H1 (cell line): ENCODE data around the gene LKAAEAR1. TPM values are rescaled to one million over a fixed set of nuclear protein-coding genes. Genes with fewer than 3 reads are reported as not detected.

Experiments used
- CTCF ChIA-PET: fragments of 300-600 bp; sonication (Branson Sonifier 250); formaldehyde crosslinking; loops from one replicate; lab custom pipeline; 2021; ENCODE audit not compliant: partially characterized antibody; lab: Charles Lee
- POLR2A ChIA-PET: fragments of 300-600 bp; sonication (Branson Sonifier 250); formaldehyde crosslinking; loops from one replicate; lab custom pipeline; 2021; ENCODE audit warnings: inconsistent platforms; ENCODE audit not compliant: partially characterized antibody; lab: Charles Lee
- DNase-seq, 2 experiments: peaks; one replicate each; pipeline versions ENCODE4 v3.0.0 to v3.0.0-alpha.2; 2010 to 2022; ENCODE audit warnings: low spot score in 2 of 2, low read depth in 1 of 2, mixed read lengths in 1 of 2
- FAIRE-seq: peaks from 2 replicates; lab custom pipeline; 2011; peaks lifted over from hg19 to GRCh38; lab: Jason Lieb, UNC
- H2AFZ ChIP-seq: 2 replicates; pipeline ENCODE4 v1.8.1; 2012; ENCODE audit warnings: low read length, inconsistent platforms
- H2AK5ac ChIP-seq: 2 replicates; pipeline ENCODE4 v1.6.1; 2013; ENCODE audit warnings: low read depth, low read length
- H2BK120ac ChIP-seq: replicated peaks from 2 replicates; pipeline ENCODE3; 2013; ENCODE audit warnings: low read depth, low read length, inconsistent platforms
- H2BK12ac ChIP-seq: 2 replicates; pipeline ENCODE4 v1.6.1; 2013; ENCODE audit warnings: low read depth, low read length
- H2BK15ac ChIP-seq: 2 replicates; pipeline ENCODE4 v1.6.1; 2013; ENCODE audit warnings: low read length
- H2BK20ac ChIP-seq: 2 replicates; pipeline ENCODE4 v1.6.1; 2013; ENCODE audit warnings: low read length
- H2BK5ac ChIP-seq: 2 replicates; pipeline ENCODE4 v1.6.1; 2013; ENCODE audit warnings: low read depth, low read length
- H3K14ac ChIP-seq: 2 replicates; pipeline ENCODE4 v1.6.1; 2013; ENCODE audit warnings: inconsistent platforms; ENCODE audit not compliant: insufficient read length
- H3K18ac ChIP-seq: 2 replicates; pipeline ENCODE4 v1.6.1; 2013; ENCODE audit warnings: low read length; ENCODE audit errors: extremely low read depth
- H3K23ac ChIP-seq: 2 replicates; pipeline ENCODE4 v1.6.1; 2013; ENCODE audit warnings: inconsistent platforms; ENCODE audit not compliant: insufficient read length
- H3K23me2 ChIP-seq: 2 replicates; pipeline ENCODE4 v1.6.1; 2013; ENCODE audit warnings: low read depth, low read length
- H3K27ac ChIP-seq: 2 replicates; pipeline ENCODE4 v1.6.1; 2011; ENCODE audit warnings: low read depth, low read length, inconsistent platforms
- H3K27me3 ChIP-seq, 4 experiments: replicated peaks in 1 of 4; 1 replicate in 1 of 4; 2 replicates in 3 of 4; pipeline versions ENCODE4 v1.6.1 to v1.8.1; 2011 to 2013; ENCODE audit warnings: low read length in 3 of 4, mild to moderate bottlenecking in 3 of 4, inconsistent platforms in 2 of 4, mixed read lengths in 2 of 4, moderate library complexity in 1 of 4; ENCODE audit not compliant: control insufficient read depth in 3 of 4, insufficient read depth in 3 of 4; ENCODE audit errors: extremely low read depth in 1 of 4
- H3K36me3 ChIP-seq, 4 experiments: 2 replicates each; pipeline versions ENCODE4 v1.6.1 to v1.8.1; 2011 to 2013; ENCODE audit warnings: mild to moderate bottlenecking in 4 of 4, low read length in 3 of 4, moderate library complexity in 2 of 4, control low read depth in 1 of 4, inconsistent platforms in 1 of 4; ENCODE audit not compliant: insufficient read depth in 4 of 4, control insufficient read depth in 2 of 4
- H3K4ac ChIP-seq: replicated peaks from 2 replicates; pipeline ENCODE3; 2013; ENCODE audit warnings: low read length, low read depth, mixed read lengths, inconsistent platforms; ENCODE audit not compliant: insufficient read length
- H3K4me1 ChIP-seq, 4 experiments: replicated peaks in 1 of 4; 1 replicate in 1 of 4; 2 replicates in 3 of 4; pipeline versions ENCODE4 v1.6.1 to v1.8.1; 2011 to 2013; ENCODE audit warnings: low read length in 3 of 4, inconsistent platforms in 2 of 4, mixed read lengths in 1 of 4; ENCODE audit not compliant: insufficient read depth in 4 of 4, control insufficient read depth in 3 of 4
- H3K4me2 ChIP-seq, 2 experiments: 2 replicates each; pipeline versions ENCODE4 v1.6.1 to v1.8.1; 2011 to 2013; ENCODE audit warnings: low read depth in 2 of 2, low read length in 2 of 2, control low read depth in 1 of 2, inconsistent platforms in 1 of 2, mild to moderate bottlenecking in 1 of 2; ENCODE audit not compliant: insufficient read depth in 1 of 2
- H3K4me3 ChIP-seq, 4 experiments: fragments of 200-600, 300-600 bp in 1 of 4; sonication (generic), shearing (Covaris generic), sonication (Bioruptor Twin) in 1 of 4; 2 replicates each; pipeline versions ENCODE4 v1.5.1 to v1.8.1; 2011 to 2016; ENCODE audit warnings: low read length in 4 of 4, low read depth in 3 of 4, control low read depth in 2 of 4, inconsistent platforms in 2 of 4, mild to moderate bottlenecking in 2 of 4, mixed read lengths in 1 of 4, moderate library complexity in 1 of 4; ENCODE audit not compliant: insufficient read depth in 2 of 4; ENCODE audit errors: extremely low read depth in 1 of 4
- H3K56ac ChIP-seq: replicated peaks from 2 replicates; pipeline ENCODE3; 2013; ENCODE audit warnings: low read depth, mild to moderate bottlenecking, mixed read lengths, low read length, inconsistent platforms; ENCODE audit not compliant: insufficient read length
- H3K79me1 ChIP-seq: 2 replicates; pipeline ENCODE4 v1.6.1; 2013; ENCODE audit warnings: low read depth, low read length, control low read depth
- H3K79me2 ChIP-seq, 2 experiments: 2 replicates each; pipeline versions ENCODE4 v1.6.1 to v1.8.1; 2012 to 2013; ENCODE audit warnings: low read length in 2 of 2, mild to moderate bottlenecking in 2 of 2, inconsistent platforms in 1 of 2; ENCODE audit not compliant: insufficient read depth in 2 of 2, control insufficient read depth in 1 of 2
- H3K9ac ChIP-seq, 4 experiments: replicated peaks in 1 of 4; 1 replicate in 1 of 4; 2 replicates in 3 of 4; pipeline versions ENCODE4 v1.6.1 to v1.8.1; 2011 to 2013; ENCODE audit warnings: low read depth in 3 of 4, low read length in 3 of 4, control low read depth in 2 of 4, mild to moderate bottlenecking in 2 of 4, moderate library complexity in 2 of 4, inconsistent platforms in 1 of 4; ENCODE audit errors: extremely low read depth in 1 of 4
- H3K9me3 ChIP-seq, 2 experiments: 2 replicates each; pipeline versions ENCODE4 v1.6.1 to v1.8.1; 2012 to 2013; ENCODE audit warnings: mild to moderate bottlenecking in 2 of 2, moderate library complexity in 2 of 2, control low read depth in 1 of 2, inconsistent platforms in 1 of 2, low read depth in 1 of 2, low read length in 1 of 2, mixed read lengths in 1 of 2; ENCODE audit not compliant: insufficient read depth in 2 of 2
- H4K20me1 ChIP-seq, 2 experiments: replicated peaks in 1 of 2; 2 replicates each; pipeline versions ENCODE3 to v1.8.1; 2011 to 2013; ENCODE audit warnings: inconsistent platforms in 2 of 2, low read length in 2 of 2, mild to moderate bottlenecking in 1 of 2; ENCODE audit not compliant: insufficient read depth in 2 of 2, control insufficient read depth in 1 of 2
- H4K5ac ChIP-seq: 2 replicates; pipeline ENCODE4 v1.6.1; 2013; ENCODE audit warnings: low read length, low read depth, mixed read lengths, inconsistent platforms; ENCODE audit not compliant: insufficient read length
- H4K8ac ChIP-seq: 2 replicates; pipeline ENCODE4 v1.8.0; 2013; ENCODE audit warnings: mild to moderate bottlenecking, moderate library complexity, low read length, inconsistent platforms; ENCODE audit not compliant: insufficient read depth; ENCODE audit errors: extremely low read depth
- H4K91ac ChIP-seq: replicated peaks from 2 replicates; pipeline ENCODE3; 2013; ENCODE audit warnings: low read length, mixed read lengths, inconsistent platforms; ENCODE audit not compliant: insufficient read length
- CTBP2 ChIP-seq: IDR thresholded peaks from 2 replicates; pipeline ENCODE4 v1.7.0; 2011; ENCODE audit warnings: borderline replicate concordance, mild to moderate bottlenecking, moderate library complexity, mixed read lengths, low read length; ENCODE audit not compliant: insufficient read depth, insufficient read length
- NRF1 ChIP-seq: IDR thresholded peaks from 2 replicates; pipeline ENCODE4 v1.6.1; 2011; ENCODE audit warnings: mild to moderate bottlenecking, low read depth, low read length, improper control_type of control experiment
- RFX5 ChIP-seq: IDR thresholded peaks from 2 replicates; pipeline ENCODE4 v1.6.1; 2011; ENCODE audit warnings: low read depth, low read length, improper control_type of control experiment, borderline replicate concordance
- WGBS, 2 experiments: shearing (Covaris generic) in 1 of 2; methylation state at CpG; one replicate each; pipeline versions ENCODE4 v1.1.6 to v1.1.7; 2013 to 2015; ENCODE audit warnings: low lambda C conversion rate in 2 of 2, mixed read lengths in 2 of 2, inconsistent platforms in 1 of 2, low coverage in 1 of 2, missing lambda C conversion rate in 1 of 2; ENCODE audit not compliant: insufficient replicate concordance in 2 of 2, insufficient coverage in 1 of 2, insufficient read length in 1 of 2; ENCODE audit errors: extremely low coverage in 1 of 2, missing lambda C conversion rate in 1 of 2; 5-methylcytosine and 5-hydroxymethylcytosine counted together
- polyA plus RNA-seq, 7 experiments: library from polyadenylated mRNA; depleted of rRNA in 3 of 7; stranded (reverse) in 5 of 7; unstranded in 2 of 7; fragments of >200 nt in 5 of 7; fragments of 200-250 nt in 2 of 7; gene quantifications; 1 replicate in 5 of 7; 2 replicates in 1 of 7; 4 replicates in 1 of 7; pipeline versions ENCODE4 v1.2.1 to v1.2.3, GENCODE V29; 2011 to 2013; ENCODE audit warnings: missing spikeins in 2 of 7, mixed read lengths in 2 of 7
- total RNA-seq: library from RNA; stranded (reverse); fragmentation: NEBNext Ultra II Directional; extraction: Animal tissue kit (Norgen Biotek cat#: 25700); gene quantifications from 2 replicates; pipeline ENCODE4 v1.2.1, GENCODE V29; 2021
- TF ChIP-seq, protein P1 (sequence below), 3 experiments: IDR thresholded peaks; 1 replicate in 2 of 3; 2 replicates in 1 of 3; pipeline versions ENCODE4 v1.5.1 to v1.6.1; 2011; ENCODE audit warnings: low read length in 3 of 3, mild to moderate bottlenecking in 3 of 3, inconsistent platforms in 2 of 3, low read depth in 1 of 3, moderate library complexity in 1 of 3; ENCODE audit not compliant: insufficient read depth in 1 of 3; ENCODE audit errors: control extremely low read depth in 1 of 3

LKAAEAR1 gene
- total and polyA plus RNA-seq, 2 of the 8 experiments (the other 6 are each of a cell fraction or from before 2014, with no cell fraction given) = 0.41 to 0.53 TPM

GRCh38 chr20:64105846-64106434 is 21.7 kb upstream of the LKAAEAR1 start:
- Histone ChIP-seq H2BK5ac (no peak overlapping the region), H3K4me1 (peaks cover 0 to 8% (median 3%) of the 10 kb centered on the region in 4 experiments; a peak in 3 of 7 replicates), H3K79me1 (no peaks in the 10 kb centered on the region; the same call in 1 of the 2 replicates), H3K56ac (no peak overlapping the region), H2AK5ac (no peak overlapping the region), H4K20me1 (peaks cover 3 to 4% of the 10 kb centered on the region in 2 experiments), H3K36me3 (no peaks in the 10 kb centered on the region), H3K9me3 (no peaks in the 10 kb centered on the region), H2AFZ (no peak overlapping the region), H2BK20ac (no peak overlapping the region), H3K79me2 (no peaks in the 10 kb centered on the region), H2BK12ac (no peak overlapping the region), H3K4ac (no peak overlapping the region), H3K23me2 (peaks cover 2% of the 10 kb centered on the region; the same call in 1 of the 2 replicates), H3K4me2 (no peak overlapping the region), H3K27me3 (peaks cover 2 to 19% (median 18%) of the 10 kb centered on the region in 4 experiments), H2BK15ac (no peak overlapping the region), H3K18ac (no peak overlapping the region), H2BK120ac (no peak overlapping the region), H3K23ac (no peak overlapping the region), H3K9ac (no peak overlapping the region), H3K4me3 (no peak overlapping the region), H4K8ac (no peak overlapping the region), H4K91ac (no peak overlapping the region), H4K5ac (no peak overlapping the region), H3K14ac (no peak overlapping the region), H3K27ac (no peak overlapping the region)
- 92% methylated on average over 36 of the region's 39 CpGs; no CpG with 5 or more reads in 1 of the 2 experiments for WGBS, 2 experiments
- TF ChIP-seq, protein P1, sequence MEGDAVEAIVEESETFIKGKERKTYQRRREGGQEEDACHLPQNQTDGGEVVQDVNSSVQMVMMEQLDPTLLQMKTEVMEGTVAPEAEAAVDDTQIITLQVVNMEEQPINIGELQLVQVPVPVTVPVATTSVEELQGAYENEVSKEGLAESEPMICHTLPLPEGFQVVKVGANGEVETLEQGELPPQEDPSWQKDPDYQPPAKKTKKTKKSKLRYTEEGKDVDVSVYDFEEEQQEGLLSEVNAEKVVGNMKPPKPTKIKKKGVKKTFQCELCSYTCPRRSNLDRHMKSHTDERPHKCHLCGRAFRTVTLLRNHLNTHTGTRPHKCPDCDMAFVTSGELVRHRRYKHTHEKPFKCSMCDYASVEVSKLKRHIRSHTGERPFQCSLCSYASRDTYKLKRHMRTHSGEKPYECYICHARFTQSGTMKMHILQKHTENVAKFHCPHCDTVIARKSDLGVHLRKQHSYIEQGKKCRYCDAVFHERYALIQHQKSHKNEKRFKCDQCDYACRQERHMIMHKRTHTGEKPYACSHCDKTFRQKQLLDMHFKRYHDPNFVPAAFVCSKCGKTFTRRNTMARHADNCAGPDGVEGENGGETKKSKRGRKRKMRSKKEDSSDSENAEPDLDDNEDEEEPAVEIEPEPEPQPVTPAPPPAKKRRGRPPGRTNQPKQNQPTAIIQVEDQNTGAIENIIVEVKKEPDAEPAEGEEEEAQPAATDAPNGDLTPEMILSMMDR (IDR thresholded peaks at IDR 0.05; ENCODE audit: control extremely low read depth in 1 of 3, insufficient read depth in 1 of 3, low read depth in 1 of 3, low read length in 3 of 3) = no peak
- TF ChIP-seq NRF1 (no peak), CTBP2 (no peak), RFX5 (no peak)
- DNase-seq = peak in 1 of 2 experiments; percentile 43
- no peak for FAIRE-seq
- ChIA-PET CTCF (interaction anchor here (0.8 to 6.4 kb wide), 3 partner anchors 10 to 16 kb away, joined by 3 to 59 read pairs (median 4); no protein-coding TSS in a partner anchor), POLR2A (no interaction called here)
